Uterus (tissue), 4 donors: ENCODE measurements around the gene PSAPL1. TPM values are rescaled to one million over a fixed set of nuclear protein-coding genes. Genes with fewer than 3 reads are reported as not detected.

Experiments
- DNase-seq, 2 donors: peaks; one replicate each; pipeline ENCODE4 v3.0.0-alpha.2; 2019 to 2020
- H3K27ac ChIP-seq, 2 donors: fragments of 200-600 bp; sonication (generic); 1 replicate in 1 of 2; 2 replicates in 1 of 2; pipeline ENCODE4 v1.5.1; 2016 to 2018
- H3K27me3 ChIP-seq, 2 donors: fragments of 200-600 bp; sonication (generic); one replicate each; pipeline ENCODE4 v1.5.1; 2018 to 2019; ENCODE audit warnings: control low read depth in 1 of 2
- H3K36me3 ChIP-seq, 2 donors: fragments of 200-600 bp; sonication (generic); one replicate each; pipeline ENCODE4 v1.5.1; 2019; ENCODE audit warnings: control low read depth in 1 of 2
- H3K4me1 ChIP-seq, 2 donors: fragments of 200-600 bp; sonication (generic); one replicate each; pipeline ENCODE4 v1.5.1; 2018 to 2019; ENCODE audit warnings: control low read depth in 1 of 2
- H3K4me3 ChIP-seq, 2 donors: fragments of 200-600 bp; sonication (generic); 1 replicate in 1 of 2; 2 replicates in 1 of 2; pipeline ENCODE4 v1.5.1; 2018 to 2019; ENCODE audit warnings: mild to moderate bottlenecking in 1 of 2
- H3K9me3 ChIP-seq, 2 donors: fragments of 200-600 bp; sonication (generic); one replicate each; pipeline ENCODE4 v1.5.1; 2019; ENCODE audit warnings: control low read depth in 1 of 2
- CTCF ChIP-seq, 4 experiments: fragments of 200-600 bp in 2 of 4; fragments of 450-650 bp in 2 of 4; sonication (generic) in 2 of 4; IDR thresholded peaks; one replicate each; pipeline ENCODE4 v1.5.1; 2016 to 2019; ENCODE audit warnings: antibody characterized with exemption in 4 of 4, mild to moderate bottlenecking in 2 of 4, moderate library complexity in 1 of 4
- POLR2A ChIP-seq, 2 donors: fragments of 450-650 bp; IDR thresholded peaks; one replicate each; pipeline ENCODE4 v1.6.1; 2016; ENCODE audit warnings: antibody characterized with exemption in 2 of 2, mild to moderate bottlenecking in 1 of 2, moderate library complexity in 1 of 2
- intact Hi-C: fragments of 100-400 bp; cut with DNase I; formaldehyde crosslinking; loops from one replicate; pipeline ENCODE4 v1.15.1; 2023; ENCODE audit warnings: low total_unique reads
- total RNA-seq, 4 donors: library from RNA; depleted of rRNA in 3 of 4; stranded (reverse); fragments of >200 nt in 3 of 4; gene quantifications; one replicate each; pipeline versions ENCODE4 v1.1.0 to v1.2.4, GENCODE V29; 2014 to 2023
- donor health status: DM: yes; HTN: yes; CAD: no.

Gene PSAPL1
- total RNA-seq, 4 donors from 2014 or later, result not detected

GRCh38 chr4:7433376-7434140 lies 1.2 kb downstream of the PSAPL1 start:
- H3K9me3 ChIP-seq, result no peaks in the 10 kb centered on the region
- no peak for DNase-seq
- intact Hi-C loops, result no loop called here
- H3K27me3 ChIP-seq, result no peaks in the 10 kb centered on the region
- no peak overlapping the region for H3K27ac ChIP-seq
- no peak overlapping the region for H3K4me3 ChIP-seq
- no peaks in the 10 kb centered on the region for H3K36me3 ChIP-seq
- H3K4me1 ChIP-seq, result no peaks in the 10 kb centered on the region
- TF ChIP-seq POLR2A (IDR thresholded peaks at IDR 0.05) (no peak), CTCF (IDR thresholded peaks at IDR 0.05) (no peak)

GRCh38 chr4:7432531-7433375 lies 2.0 kb downstream of the PSAPL1 start:
- Histone ChIP-seq H3K4me1 (no peaks in the 10 kb centered on the region), H3K27ac (no peak overlapping the region), H3K27me3 (no peaks in the 10 kb centered on the region), H3K36me3 (no peaks in the 10 kb centered on the region), H3K9me3 (no peaks in the 10 kb centered on the region), H3K4me3 (no peak overlapping the region)
- no peak for TF ChIP-seq CTCF (IDR thresholded peaks at IDR 0.05)
- no peak for TF ChIP-seq POLR2A (IDR thresholded peaks at IDR 0.05)
- intact Hi-C loops, result no loop called here
- no peak for DNase-seq

GRCh38 chr4:7431696-7432530 lies 2.8 kb downstream of the PSAPL1 start:
- Histone ChIP-seq H3K4me1 (no peaks in the 10 kb centered on the region), H3K36me3 (no peaks in the 10 kb centered on the region), H3K27me3 (no peaks in the 10 kb centered on the region), H3K9me3 (no peaks in the 10 kb centered on the region), H3K4me3 (no peak overlapping the region), H3K27ac (no peak overlapping the region)
- DNase-seq, result no peak
- TF ChIP-seq POLR2A (IDR thresholded peaks at IDR 0.05), result no peak
- intact Hi-C loops, result no loop called here

- H3K36me3 ChIP-seq, result no peaks in the 10 kb centered on the region
- intact Hi-C loops, result no loop called here
- no peaks in the 10 kb centered on the region for H3K9me3 ChIP-seq
- H3K27ac ChIP-seq, result no peak overlapping the region
- H3K4me3 ChIP-seq, result no peak overlapping the region
- no peaks in the 10 kb centered on the region for H3K4me1 ChIP-seq
- TF ChIP-seq CTCF (IDR thresholded peaks at IDR 0.05), result no peak
- no peak for TF ChIP-seq POLR2A (IDR thresholded peaks at IDR 0.05)
- DNase-seq, result no peak
- H3K27me3 ChIP-seq, result no peaks in the 10 kb centered on the region
Measured at GRCh38 chr4:7430965-7431695, 3.6 kb downstream of the PSAPL1 start.

GRCh38 chr4:7430368-7430964 lies 4.3 kb downstream of the PSAPL1 start:
- Histone ChIP-seq H3K4me1 (no peaks in the 10 kb centered on the region), H3K36me3 (no peaks in the 10 kb centered on the region), H3K27ac (no peak overlapping the region), H3K27me3 (no peaks in the 10 kb centered on the region), H3K9me3 (no peaks in the 10 kb centered on the region), H3K4me3 (no peak overlapping the region)
- DNase-seq, result no peak
- intact Hi-C loops, result no loop called here
- TF ChIP-seq CTCF (IDR thresholded peaks at IDR 0.05) (no peak), POLR2A (IDR thresholded peaks at IDR 0.05) (no peak)
